Measurements from ENCODE around the gene SGIP1. TPM values are rescaled to one million over a fixed set of nuclear protein-coding genes. Genes with fewer than 3 reads are reported as not detected.

Gene SGIP1
- total and polyA plus RNA-seq, 2 experiments from 2014 or later: 2.4 to 6.1 TPM

DNA sequence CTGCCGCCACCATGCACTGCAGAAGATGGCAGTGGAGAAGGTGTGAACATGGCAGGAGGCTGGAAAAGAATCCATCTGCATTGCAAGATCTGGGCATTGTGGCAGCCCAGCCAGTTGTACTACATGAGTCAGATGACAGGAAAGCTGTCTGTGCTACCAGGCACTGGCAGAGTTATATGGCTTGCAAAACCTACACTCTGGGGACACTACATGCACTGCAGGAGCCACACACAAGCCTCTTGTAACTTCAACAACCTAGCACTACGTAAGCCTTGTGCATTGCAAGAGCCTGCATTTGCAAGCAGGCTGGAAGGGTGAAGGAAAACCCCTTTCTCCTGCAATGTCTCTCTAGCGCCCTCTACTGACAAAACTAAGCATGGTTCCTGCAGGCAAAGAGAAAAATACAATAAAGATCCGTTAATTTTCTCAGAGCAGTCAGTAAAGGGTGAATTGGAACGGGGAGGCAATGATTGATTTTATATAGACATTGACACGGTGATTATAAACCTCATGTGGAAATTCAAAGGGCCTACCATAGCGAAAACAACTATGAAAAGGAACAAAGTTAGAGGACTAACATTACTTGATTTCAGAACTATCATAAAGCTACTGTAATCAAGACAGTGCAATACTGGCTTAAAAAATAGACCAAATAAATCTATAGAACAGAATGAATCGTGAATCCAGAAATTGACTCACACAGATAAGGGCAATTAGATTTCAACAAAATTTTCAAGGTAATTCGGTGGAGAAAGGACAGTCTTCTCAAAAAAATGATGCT, 192.1 kb downstream of the SGIP1 start:
- ATAC-seq (peak; percentile 96), DNase-seq (ENCODE audit: low spot score) (peak; percentile 88)
- Histone ChIP-seq H4K20me1 (replicated peaks; ENCODE audit: insufficient read depth) (no peaks in the 10 kb centered on the region), H3K79me2 (replicated peaks; ENCODE audit: insufficient read depth) (no peaks in the 10 kb centered on the region), H2AFZ (no peak overlapping the region; the same call in 1 of the 2 replicates), H3K9me2 (ENCODE audit: insufficient read depth) (no peaks in the 10 kb centered on the region), H3K4me3 (no peak overlapping the region), H3K4me1 (ENCODE audit: insufficient read depth) (peaks cover 9% of the 10 kb centered on the region), H3K27me3 (ENCODE audit: insufficient read depth) (no peaks in the 10 kb centered on the region), H3K27ac (ENCODE audit: low read depth) (no peak overlapping the region), H3K4me2 (no peak overlapping the region), H3F3A (replicated peaks; ENCODE audit: low read depth) (no peaks in the 10 kb centered on the region), H3K36me3 (ENCODE audit: insufficient read depth) (no peaks in the 10 kb centered on the region)
- Mint-ChIP-seq H3K27me3 (ENCODE audit: insufficient read depth, low read depth, poor library complexity) (peaks cover 8% of the 10 kb centered on the region), H3K36me3 (ENCODE audit: low read depth) (no peaks in the 10 kb centered on the region), H3K4me3 (no peak overlapping the region), H3K27ac (no peak overlapping the region), H3K9me3 (no peaks in the 10 kb centered on the region), H3K4me1 (peaks cover 13% of the 10 kb centered on the region)
- TF ChIP-seq, protein P1, sequence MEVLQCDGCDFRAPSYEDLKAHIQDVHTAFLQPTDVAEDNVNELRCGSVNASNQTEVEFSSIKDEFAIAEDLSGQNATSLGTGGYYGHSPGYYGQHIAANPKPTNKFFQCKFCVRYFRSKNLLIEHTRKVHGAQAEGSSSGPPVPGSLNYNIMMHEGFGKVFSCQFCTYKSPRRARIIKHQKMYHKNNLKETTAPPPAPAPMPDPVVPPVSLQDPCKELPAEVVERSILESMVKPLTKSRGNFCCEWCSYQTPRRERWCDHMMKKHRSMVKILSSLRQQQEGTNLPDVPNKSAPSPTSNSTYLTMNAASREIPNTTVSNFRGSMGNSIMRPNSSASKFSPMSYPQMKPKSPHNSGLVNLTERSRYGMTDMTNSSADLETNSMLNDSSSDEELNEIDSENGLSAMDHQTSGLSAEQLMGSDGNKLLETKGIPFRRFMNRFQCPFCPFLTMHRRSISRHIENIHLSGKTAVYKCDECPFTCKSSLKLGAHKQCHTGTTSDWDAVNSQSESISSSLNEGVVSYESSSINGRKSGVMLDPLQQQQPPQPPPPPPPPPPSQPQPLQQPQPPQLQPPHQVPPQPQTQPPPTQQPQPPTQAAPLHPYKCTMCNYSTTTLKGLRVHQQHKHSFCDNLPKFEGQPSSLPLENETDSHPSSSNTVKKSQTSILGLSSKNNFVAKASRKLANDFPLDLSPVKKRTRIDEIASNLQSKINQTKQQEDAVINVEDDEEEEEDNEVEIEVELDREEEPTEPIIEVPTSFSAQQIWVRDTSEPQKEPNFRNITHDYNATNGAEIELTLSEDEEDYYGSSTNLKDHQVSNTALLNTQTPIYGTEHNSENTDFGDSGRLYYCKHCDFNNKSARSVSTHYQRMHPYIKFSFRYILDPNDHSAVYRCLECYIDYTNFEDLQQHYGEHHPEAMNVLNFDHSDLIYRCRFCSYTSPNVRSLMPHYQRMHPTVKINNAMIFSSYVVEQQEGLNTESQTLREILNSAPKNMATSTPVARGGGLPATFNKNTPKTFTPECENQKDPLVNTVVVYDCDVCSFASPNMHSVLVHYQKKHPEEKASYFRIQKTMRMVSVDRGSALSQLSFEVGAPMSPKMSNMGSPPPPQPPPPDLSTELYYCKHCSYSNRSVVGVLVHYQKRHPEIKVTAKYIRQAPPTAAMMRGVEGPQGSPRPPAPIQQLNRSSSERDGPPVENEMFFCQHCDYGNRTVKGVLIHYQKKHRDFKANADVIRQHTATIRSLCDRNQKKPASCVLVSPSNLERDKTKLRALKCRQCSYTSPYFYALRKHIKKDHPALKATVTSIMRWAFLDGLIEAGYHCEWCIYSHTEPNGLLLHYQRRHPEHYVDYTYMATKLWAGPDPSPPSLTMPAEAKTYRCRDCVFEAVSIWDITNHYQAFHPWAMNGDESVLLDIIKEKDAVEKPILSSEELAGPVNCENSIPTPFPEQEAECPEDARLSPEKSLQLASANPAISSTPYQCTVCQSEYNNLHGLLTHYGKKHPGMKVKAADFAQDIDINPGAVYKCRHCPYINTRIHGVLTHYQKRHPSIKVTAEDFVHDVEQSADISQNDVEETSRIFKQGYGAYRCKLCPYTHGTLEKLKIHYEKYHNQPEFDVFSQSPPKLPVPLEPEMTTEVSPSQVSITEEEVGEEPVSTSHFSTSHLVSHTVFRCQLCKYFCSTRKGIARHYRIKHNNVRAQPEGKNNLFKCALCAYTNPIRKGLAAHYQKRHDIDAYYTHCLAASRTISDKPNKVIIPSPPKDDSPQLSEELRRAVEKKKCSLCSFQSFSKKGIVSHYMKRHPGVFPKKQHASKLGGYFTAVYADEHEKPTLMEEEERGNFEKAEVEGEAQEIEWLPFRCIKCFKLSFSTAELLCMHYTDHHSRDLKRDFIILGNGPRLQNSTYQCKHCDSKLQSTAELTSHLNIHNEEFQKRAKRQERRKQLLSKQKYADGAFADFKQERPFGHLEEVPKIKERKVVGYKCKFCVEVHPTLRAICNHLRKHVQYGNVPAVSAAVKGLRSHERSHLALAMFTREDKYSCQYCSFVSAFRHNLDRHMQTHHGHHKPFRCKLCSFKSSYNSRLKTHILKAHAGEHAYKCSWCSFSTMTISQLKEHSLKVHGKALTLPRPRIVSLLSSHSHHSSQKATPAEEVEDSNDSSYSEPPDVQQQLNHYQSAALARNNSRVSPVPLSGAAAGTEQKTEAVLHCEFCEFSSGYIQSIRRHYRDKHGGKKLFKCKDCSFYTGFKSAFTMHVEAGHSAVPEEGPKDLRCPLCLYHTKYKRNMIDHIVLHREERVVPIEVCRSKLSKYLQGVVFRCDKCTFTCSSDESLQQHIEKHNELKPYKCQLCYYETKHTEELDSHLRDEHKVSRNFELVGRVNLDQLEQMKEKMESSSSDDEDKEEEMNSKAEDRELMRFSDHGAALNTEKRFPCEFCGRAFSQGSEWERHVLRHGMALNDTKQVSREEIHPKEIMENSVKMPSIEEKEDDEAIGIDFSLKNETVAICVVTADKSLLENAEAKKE (CRISPR knock-in tag; IDR thresholded peaks at IDR 0.05): 0 out of 2 replicates have a peak, but pooled peaks have one; percentile 11
- TF ChIP-seq, protein P2, sequence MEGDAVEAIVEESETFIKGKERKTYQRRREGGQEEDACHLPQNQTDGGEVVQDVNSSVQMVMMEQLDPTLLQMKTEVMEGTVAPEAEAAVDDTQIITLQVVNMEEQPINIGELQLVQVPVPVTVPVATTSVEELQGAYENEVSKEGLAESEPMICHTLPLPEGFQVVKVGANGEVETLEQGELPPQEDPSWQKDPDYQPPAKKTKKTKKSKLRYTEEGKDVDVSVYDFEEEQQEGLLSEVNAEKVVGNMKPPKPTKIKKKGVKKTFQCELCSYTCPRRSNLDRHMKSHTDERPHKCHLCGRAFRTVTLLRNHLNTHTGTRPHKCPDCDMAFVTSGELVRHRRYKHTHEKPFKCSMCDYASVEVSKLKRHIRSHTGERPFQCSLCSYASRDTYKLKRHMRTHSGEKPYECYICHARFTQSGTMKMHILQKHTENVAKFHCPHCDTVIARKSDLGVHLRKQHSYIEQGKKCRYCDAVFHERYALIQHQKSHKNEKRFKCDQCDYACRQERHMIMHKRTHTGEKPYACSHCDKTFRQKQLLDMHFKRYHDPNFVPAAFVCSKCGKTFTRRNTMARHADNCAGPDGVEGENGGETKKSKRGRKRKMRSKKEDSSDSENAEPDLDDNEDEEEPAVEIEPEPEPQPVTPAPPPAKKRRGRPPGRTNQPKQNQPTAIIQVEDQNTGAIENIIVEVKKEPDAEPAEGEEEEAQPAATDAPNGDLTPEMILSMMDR (conservative IDR thresholded peaks at IDR 0.05; ENCODE audit: low read depth in 2 of 2): peak; percentile 96 to 99
- no peak for TF ChIP-seq STAT1 (IDR thresholded peaks at IDR 0.05; ENCODE audit: unreplicated experiment)
- TF ChIP-seq POLR2AphosphoS5 (IDR thresholded peaks at IDR 0.05; ENCODE audit: low read depth): no peak
- TF ChIP-seq ZNF114 (CRISPR knock-in tag; IDR thresholded peaks at IDR 0.05): no peak
- TF ChIP-seq, protein P3, sequence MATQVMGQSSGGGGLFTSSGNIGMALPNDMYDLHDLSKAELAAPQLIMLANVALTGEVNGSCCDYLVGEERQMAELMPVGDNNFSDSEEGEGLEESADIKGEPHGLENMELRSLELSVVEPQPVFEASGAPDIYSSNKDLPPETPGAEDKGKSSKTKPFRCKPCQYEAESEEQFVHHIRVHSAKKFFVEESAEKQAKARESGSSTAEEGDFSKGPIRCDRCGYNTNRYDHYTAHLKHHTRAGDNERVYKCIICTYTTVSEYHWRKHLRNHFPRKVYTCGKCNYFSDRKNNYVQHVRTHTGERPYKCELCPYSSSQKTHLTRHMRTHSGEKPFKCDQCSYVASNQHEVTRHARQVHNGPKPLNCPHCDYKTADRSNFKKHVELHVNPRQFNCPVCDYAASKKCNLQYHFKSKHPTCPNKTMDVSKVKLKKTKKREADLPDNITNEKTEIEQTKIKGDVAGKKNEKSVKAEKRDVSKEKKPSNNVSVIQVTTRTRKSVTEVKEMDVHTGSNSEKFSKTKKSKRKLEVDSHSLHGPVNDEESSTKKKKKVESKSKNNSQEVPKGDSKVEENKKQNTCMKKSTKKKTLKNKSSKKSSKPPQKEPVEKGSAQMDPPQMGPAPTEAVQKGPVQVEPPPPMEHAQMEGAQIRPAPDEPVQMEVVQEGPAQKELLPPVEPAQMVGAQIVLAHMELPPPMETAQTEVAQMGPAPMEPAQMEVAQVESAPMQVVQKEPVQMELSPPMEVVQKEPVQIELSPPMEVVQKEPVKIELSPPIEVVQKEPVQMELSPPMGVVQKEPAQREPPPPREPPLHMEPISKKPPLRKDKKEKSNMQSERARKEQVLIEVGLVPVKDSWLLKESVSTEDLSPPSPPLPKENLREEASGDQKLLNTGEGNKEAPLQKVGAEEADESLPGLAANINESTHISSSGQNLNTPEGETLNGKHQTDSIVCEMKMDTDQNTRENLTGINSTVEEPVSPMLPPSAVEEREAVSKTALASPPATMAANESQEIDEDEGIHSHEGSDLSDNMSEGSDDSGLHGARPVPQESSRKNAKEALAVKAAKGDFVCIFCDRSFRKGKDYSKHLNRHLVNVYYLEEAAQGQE (IDR thresholded peaks at IDR 0.05; ENCODE audit: unreplicated experiment): no peak

All from GM23338 (cell line).